HEK293 (cell line): Measurements from ENCODE around the gene VRK3.

ENCODE experiments used
- CTCF ChIP-seq: fragments of 450-650 bp; formaldehyde crosslinking; IDR thresholded peaks from 2 replicates; pipeline ENCODE4 v1.5.1; 2016; ENCODE audit warnings: missing biosample characterization, missing genetic modification characterization
- HIC1 ChIP-seq: fragments of 450-650 bp; formaldehyde crosslinking; IDR thresholded peaks from 2 replicates; pipeline ENCODE4 v1.5.1; 2016; ENCODE audit warnings: missing biosample characterization, missing genetic modification characterization
- MZF1 ChIP-seq: fragments of 450-650 bp; formaldehyde crosslinking; IDR thresholded peaks from 2 replicates; pipeline ENCODE4 v1.5.1; 2017; ENCODE audit warnings: missing biosample characterization, missing genetic modification characterization, borderline replicate concordance
- PRDM2 ChIP-seq: fragments of 450-650 bp; formaldehyde crosslinking; IDR thresholded peaks from 2 replicates; pipeline ENCODE4 v1.5.1; 2016; ENCODE audit warnings: missing biosample characterization, missing genetic modification characterization, borderline replicate concordance
- SP7 ChIP-seq: fragments of 450-650 bp; formaldehyde crosslinking; IDR thresholded peaks from 2 replicates; pipeline ENCODE4 v1.5.1; 2016; ENCODE audit warnings: missing biosample characterization, missing genetic modification characterization
- ZEB2 ChIP-seq: fragments of 450-650 bp; formaldehyde crosslinking; IDR thresholded peaks from 2 replicates; pipeline ENCODE4 v1.5.1; 2016; ENCODE audit warnings: missing biosample characterization, missing genetic modification characterization
- ZIC2 ChIP-seq: fragments of 450-650 bp; formaldehyde crosslinking; IDR thresholded peaks from 2 replicates; pipeline ENCODE4 v1.5.1; 2016; ENCODE audit warnings: missing biosample characterization, missing genetic modification characterization
- ZNF112 ChIP-seq: fragments of 450-650 bp; formaldehyde crosslinking; IDR thresholded peaks from 2 replicates; pipeline ENCODE4 v1.5.0; 2017; ENCODE audit warnings: missing biosample characterization, missing genetic modification characterization
- ZNF175 ChIP-seq: fragments of 450-650 bp; formaldehyde crosslinking; IDR thresholded peaks from 2 replicates; pipeline ENCODE4 v1.5.1; 2016; ENCODE audit warnings: missing biosample characterization, missing genetic modification characterization
- ZNF211 ChIP-seq: fragments of 450-650 bp; formaldehyde crosslinking; IDR thresholded peaks from 2 replicates; pipeline ENCODE4 v1.5.1; 2016; ENCODE audit warnings: low read depth, missing biosample characterization, missing genetic modification characterization
- ZNF394 ChIP-seq: fragments of 450-650 bp; formaldehyde crosslinking; IDR thresholded peaks from 2 replicates; pipeline ENCODE4 v1.5.1; 2016; ENCODE audit warnings: missing biosample characterization, missing genetic modification characterization, mild to moderate bottlenecking, moderate library complexity, borderline replicate concordance
- ZNF521 ChIP-seq: fragments of 450-650 bp; formaldehyde crosslinking; IDR thresholded peaks from 2 replicates; pipeline ENCODE4 v1.5.1; 2017; ENCODE audit warnings: missing biosample characterization, mild to moderate bottlenecking, missing genetic modification characterization
- ZNF560 ChIP-seq: fragments of 450-650 bp; formaldehyde crosslinking; IDR thresholded peaks from 2 replicates; pipeline ENCODE4 v1.5.1; 2017; ENCODE audit warnings: missing biosample characterization, missing genetic modification characterization, borderline replicate concordance
- ZNF571 ChIP-seq: fragments of 450-650 bp; formaldehyde crosslinking; IDR thresholded peaks from 2 replicates; pipeline ENCODE4 v1.5.0; 2017; ENCODE audit warnings: missing biosample characterization, missing genetic modification characterization
- ZNF600 ChIP-seq: fragments of 450-650 bp; formaldehyde crosslinking; IDR thresholded peaks from 2 replicates; pipeline ENCODE4 v1.5.1; 2016; ENCODE audit warnings: missing biosample characterization, missing genetic modification characterization
- ZNF610 ChIP-seq: fragments of 450-650 bp; formaldehyde crosslinking; IDR thresholded peaks from 2 replicates; pipeline ENCODE4 v1.5.1; 2016; ENCODE audit warnings: missing biosample characterization, missing genetic modification characterization, borderline replicate concordance
- ZNF692 ChIP-seq: fragments of 450-650 bp; formaldehyde crosslinking; IDR thresholded peaks from 2 replicates; pipeline ENCODE4 v1.5.1; 2016; ENCODE audit warnings: missing biosample characterization, missing genetic modification characterization
- ZNF792 ChIP-seq: fragments of 450-650 bp; formaldehyde crosslinking; IDR thresholded peaks from 2 replicates; pipeline ENCODE4 v1.5.1; 2016; ENCODE audit warnings: missing biosample characterization, missing genetic modification characterization
- ZSCAN30 ChIP-seq: fragments of 450-650 bp; IDR thresholded peaks from 2 replicates; pipeline ENCODE4 v1.5.1; 2018; ENCODE audit warnings: missing biosample characterization, mild to moderate bottlenecking, missing genetic modification characterization, moderate library complexity
- ZSCAN5A ChIP-seq: fragments of 450-650 bp; formaldehyde crosslinking; IDR thresholded peaks from 2 replicates; pipeline ENCODE4 v1.5.1; 2016; ENCODE audit warnings: missing biosample characterization, missing genetic modification characterization
- ZXDB ChIP-seq: fragments of 450-650 bp; formaldehyde crosslinking; IDR thresholded peaks from 2 replicates; pipeline ENCODE4 v1.5.1; 2016; ENCODE audit warnings: missing biosample characterization, missing genetic modification characterization
- TF ChIP-seq, protein P1 (sequence below): fragments of 450-650 bp; formaldehyde crosslinking; IDR thresholded peaks from 2 replicates; pipeline ENCODE4 v1.5.1; 2016; ENCODE audit warnings: missing biosample characterization, missing genetic modification characterization
- TF ChIP-seq, protein P2 (sequence below): fragments of 450-650 bp; formaldehyde crosslinking; IDR thresholded peaks from 2 replicates; pipeline ENCODE4 v1.5.1; 2017; ENCODE audit warnings: missing biosample characterization, missing genetic modification characterization

The VRK3 gene

DNA sequence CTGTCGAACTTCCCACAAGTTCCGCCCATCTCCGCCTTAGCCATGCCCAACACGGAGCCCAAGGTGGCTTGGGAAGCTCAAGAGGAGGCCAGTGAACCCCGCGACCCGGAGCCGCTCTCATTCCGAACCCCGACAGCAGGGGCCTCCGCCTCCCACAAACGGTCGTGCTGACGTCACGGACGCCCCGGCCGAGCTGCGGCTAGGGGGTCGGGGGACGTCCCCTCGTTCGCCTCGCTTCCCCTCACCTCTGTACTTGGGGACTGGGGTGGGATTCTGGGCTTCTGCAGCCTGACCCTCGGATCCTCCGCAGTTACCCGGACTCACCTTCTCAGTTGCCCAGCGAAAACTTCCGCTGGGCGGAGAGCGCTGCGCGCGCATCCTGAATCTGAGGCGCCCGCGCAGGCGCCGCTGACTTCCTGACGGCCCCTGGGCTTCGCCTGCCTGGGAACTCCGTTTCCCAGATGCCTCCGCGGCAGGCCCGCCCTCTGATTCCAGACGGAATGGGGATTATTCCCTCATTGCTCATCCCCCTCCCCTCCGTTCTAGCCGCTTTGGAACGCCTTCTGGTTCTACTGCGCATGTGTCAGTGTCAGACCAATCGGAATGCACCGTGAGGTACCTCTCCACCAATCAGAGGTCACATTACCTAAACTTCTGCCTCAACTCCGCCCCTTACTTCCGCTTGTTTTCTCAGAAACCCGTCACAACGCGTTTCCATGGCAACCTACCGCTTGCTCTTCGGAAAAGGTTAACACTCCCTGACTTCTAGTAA, at the start of gene VRK3 (continued):
- no peak for TF ChIP-seq PRDM2 (tag by site-specific recombination)
- TF ChIP-seq, protein P1, sequence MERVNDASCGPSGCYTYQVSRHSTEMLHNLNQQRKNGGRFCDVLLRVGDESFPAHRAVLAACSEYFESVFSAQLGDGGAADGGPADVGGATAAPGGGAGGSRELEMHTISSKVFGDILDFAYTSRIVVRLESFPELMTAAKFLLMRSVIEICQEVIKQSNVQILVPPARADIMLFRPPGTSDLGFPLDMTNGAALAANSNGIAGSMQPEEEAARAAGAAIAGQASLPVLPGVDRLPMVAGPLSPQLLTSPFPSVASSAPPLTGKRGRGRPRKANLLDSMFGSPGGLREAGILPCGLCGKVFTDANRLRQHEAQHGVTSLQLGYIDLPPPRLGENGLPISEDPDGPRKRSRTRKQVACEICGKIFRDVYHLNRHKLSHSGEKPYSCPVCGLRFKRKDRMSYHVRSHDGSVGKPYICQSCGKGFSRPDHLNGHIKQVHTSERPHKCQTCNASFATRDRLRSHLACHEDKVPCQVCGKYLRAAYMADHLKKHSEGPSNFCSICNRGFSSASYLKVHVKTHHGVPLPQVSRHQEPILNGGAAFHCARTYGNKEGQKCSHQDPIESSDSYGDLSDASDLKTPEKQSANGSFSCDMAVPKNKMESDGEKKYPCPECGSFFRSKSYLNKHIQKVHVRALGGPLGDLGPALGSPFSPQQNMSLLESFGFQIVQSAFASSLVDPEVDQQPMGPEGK: no peak
- no peak for TF ChIP-seq ZNF792 (tag by site-specific recombination)
- TF ChIP-seq HIC1 (tag by site-specific recombination): no peak
- no peak for TF ChIP-seq ZNF211 (tag by site-specific recombination)
- TF ChIP-seq ZNF600 (tag by site-specific recombination): no peak
- TF ChIP-seq ZSCAN5A (tag by site-specific recombination): no peak
- TF ChIP-seq ZXDB (tag by site-specific recombination): peak; percentile 78
- TF ChIP-seq ZNF112 (tag by site-specific recombination): no peak
- peak; percentile 55; the same call in 1 of the 2 replicates for TF ChIP-seq SP7 (tag by site-specific recombination)
- TF ChIP-seq ZIC2 (tag by site-specific recombination): 0 out of 2 replicates have a peak, but pooled peaks have one; percentile 8
- TF ChIP-seq CTCF: peak; percentile 61
- TF ChIP-seq ZEB2 (tag by site-specific recombination): no peak
- no peak for TF ChIP-seq ZNF571
- TF ChIP-seq ZSCAN30 (tag by site-specific recombination): no peak
- TF ChIP-seq ZNF175 (tag by site-specific recombination): no peak
- no peak for TF ChIP-seq MZF1 (tag by site-specific recombination)
- TF ChIP-seq, protein P2, sequence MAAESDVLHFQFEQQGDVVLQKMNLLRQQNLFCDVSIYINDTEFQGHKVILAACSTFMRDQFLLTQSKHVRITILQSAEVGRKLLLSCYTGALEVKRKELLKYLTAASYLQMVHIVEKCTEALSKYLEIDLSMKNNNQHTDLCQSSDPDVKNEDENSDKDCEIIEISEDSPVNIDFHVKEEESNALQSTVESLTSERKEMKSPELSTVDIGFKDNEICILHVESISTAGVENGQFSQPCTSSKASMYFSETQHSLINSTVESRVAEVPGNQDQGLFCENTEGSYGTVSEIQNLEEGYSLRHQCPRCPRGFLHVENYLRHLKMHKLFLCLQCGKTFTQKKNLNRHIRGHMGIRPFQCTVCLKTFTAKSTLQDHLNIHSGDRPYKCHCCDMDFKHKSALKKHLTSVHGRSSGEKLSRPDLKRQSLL (tag by site-specific recombination): no peak
- no peak for TF ChIP-seq ZNF521
- TF ChIP-seq ZNF610 (tag by site-specific recombination): no peak
- TF ChIP-seq ZNF560: no peak
- peak; percentile 53 for TF ChIP-seq ZNF692 (tag by site-specific recombination)
- TF ChIP-seq ZNF394: no peak
